K562 (cell line): Measurements from ENCODE around the gene PRF1. TPM values are rescaled to one million over a fixed set of nuclear protein-coding genes. Genes with fewer than 3 reads are reported as not detected.

ENCODE experiments used
- ATAC-seq: fragments of 200-7000 bp; cut with Tn5 transposase; 3 replicates; pipeline ENCODE4 v1.9.1; 2020; ENCODE audit warnings: moderate library complexity
- BruUV-seq: library from RNA; stranded (reverse); fragments of 400-500 nt; replicated peaks from 2 replicates; lab custom pipeline; 2021; lab: Mats Ljungman, UMichigan
- CTCF ChIA-PET: fragments of 300-600 bp; formaldehyde crosslinking; extraction: SDS; loops from one replicate; lab custom pipeline; 2021; ENCODE audit warnings: low intra/inter-chr PET ratio; lab: Yijun Ruan, JAX
- POLR2A ChIA-PET: fragments of 300-600, 350-650 bp; sonication (Branson Sonifier 250); formaldehyde crosslinking; extraction: SDS; loops from one replicate; lab custom pipeline; 2021; ENCODE audit warnings: antibody characterized with exemption, inconsistent platforms; lab: Yijun Ruan, JAX
- DNase-seq, 4 experiments: peaks; one replicate each; pipeline versions ENCODE4 v3.0.0 to v3.0.0-alpha.2; 2011 to 2018; ENCODE audit warnings: low spot score in 3 of 4, mixed read lengths in 3 of 4; ENCODE audit errors: extremely low read depth in 1 of 4
- FAIRE-seq: peaks from 2 replicates; lab custom pipeline; 2011; peaks lifted over from hg19 to GRCh38; lab: Jason Lieb, UNC
- H2AFZ ChIP-seq: 2 replicates; pipeline ENCODE4 v1.6.0; 2011; ENCODE audit warnings: low read depth, low read length, control low read depth, inconsistent platforms
- H3K27ac ChIP-seq: fragments of 200-600 bp; 3 replicates; pipeline ENCODE4 v1.8.0; 2011; ENCODE audit warnings: low read depth, mild to moderate bottlenecking, control low read depth, inconsistent platforms, low read length, moderate library complexity, mixed read lengths; ENCODE audit errors: extremely low read depth
- H3K27me3 ChIP-seq, 2 experiments: fragments of 300-600 bp in 1 of 2; 2 replicates in 1 of 2; 3 replicates in 1 of 2; pipeline versions ENCODE4 v1.6.0 to v1.8.0; 2011; ENCODE audit warnings: inconsistent platforms in 2 of 2, low read length in 2 of 2, mild to moderate bottlenecking in 1 of 2, mixed read lengths in 1 of 2, moderate library complexity in 1 of 2; ENCODE audit not compliant: control insufficient read depth in 2 of 2, insufficient read depth in 2 of 2
- H3K36me3 ChIP-seq: fragments of 300-600 bp; 3 replicates; pipeline ENCODE4 v1.8.0; 2011; ENCODE audit warnings: mild to moderate bottlenecking, low read length, inconsistent platforms; ENCODE audit not compliant: control insufficient read depth, insufficient read depth
- H3K4me1 ChIP-seq, 2 experiments: fragments of 200-600 bp in 1 of 2; replicated peaks in 1 of 2; 2 replicates in 1 of 2; 3 replicates in 1 of 2; pipeline versions ENCODE4 v1.5.1 to v1.8.0; 2011; ENCODE audit warnings: inconsistent platforms in 2 of 2, low read length in 2 of 2, mild to moderate bottlenecking in 1 of 2, mixed read lengths in 1 of 2, moderate library complexity in 1 of 2; ENCODE audit not compliant: control insufficient read depth in 2 of 2, insufficient read depth in 2 of 2
- H3K4me2 ChIP-seq: 2 replicates; pipeline ENCODE4 v1.6.1; 2011; ENCODE audit warnings: low read length, control low read depth, inconsistent platforms, mixed read lengths; ENCODE audit not compliant: insufficient read depth
- H3K4me3 ChIP-seq: fragments of 200-600 bp; sonication (generic), shearing (Covaris generic); 2 replicates; pipeline ENCODE4 v1.5.1; 2016; ENCODE audit warnings: control low read depth, inconsistent platforms
- H3K79me2 ChIP-seq: fragments of 200-600 bp; 3 replicates; pipeline ENCODE4 v1.8.0; 2011; ENCODE audit warnings: low read length, inconsistent platforms; ENCODE audit not compliant: control insufficient read depth, insufficient read depth
- H3K9ac ChIP-seq, 2 experiments: 2 replicates each; pipeline versions ENCODE4 v1.6.0 to v1.6.1; 2011; ENCODE audit warnings: low read depth in 2 of 2, low read length in 2 of 2, control low read depth in 1 of 2, inconsistent platforms in 1 of 2, mild to moderate bottlenecking in 1 of 2, mixed read lengths in 1 of 2; ENCODE audit not compliant: insufficient read depth in 1 of 2
- H3K9me1 ChIP-seq: one replicate; pipeline ENCODE4 v1.6.0; 2011; ENCODE audit warnings: inconsistent platforms, mild to moderate bottlenecking, low read length, moderate library complexity; ENCODE audit not compliant: control insufficient read depth, insufficient read depth
- H3K9me3 ChIP-seq: replicated peaks from 2 replicates; pipeline ENCODE4 v1.5.1; 2011; ENCODE audit warnings: low read depth, low read length, inconsistent platforms; ENCODE audit not compliant: control insufficient read depth, insufficient read depth
- H4K20me1 ChIP-seq: replicated peaks from 2 replicates; pipeline ENCODE4 v1.6.1; 2011; ENCODE audit warnings: low read length, inconsistent platforms, mixed read lengths; ENCODE audit not compliant: control insufficient read depth, insufficient read depth
- FOSL1 ChIP-seq: fragments of 200-800 bp; sonication (Bioruptor generic); conservative IDR thresholded peaks from 2 replicates; pipeline ENCODE4 v1.6.1; 2016; ENCODE audit warnings: missing genetic modification characterization, missing compliant biosample characterization
- KAT2B ChIP-seq: IDR thresholded peaks from one replicate; pipeline ENCODE4 v1.6.1; 2012; ENCODE audit warnings: low read depth, mild to moderate bottlenecking, control low read depth, inconsistent platforms, low read length, moderate library complexity
- MLX ChIP-seq, 2 experiments: fragments of 450-650 bp in 1 of 2; sonication (generic) in 1 of 2; formaldehyde crosslinking; conservative IDR thresholded peaks; 2 replicates each; pipeline versions ENCODE4 v1.4.0 to v1.8.1; 2020 to 2022; ENCODE audit warnings: mild to moderate bottlenecking in 1 of 2, missing genetic modification reagents in 1 of 2
- NFXL1 ChIP-seq: fragments of 450-650 bp; formaldehyde crosslinking; IDR thresholded peaks from 2 replicates; pipeline ENCODE4 v1.4.0; 2021; ENCODE audit warnings: mild to moderate bottlenecking
- RNF219 ChIP-seq: fragments of 250-450 bp; sonication (Bioruptor Pico); IDR thresholded peaks from 2 replicates; pipeline ENCODE4 v1.5.0; 2022; ENCODE audit warnings: mild to moderate bottlenecking
- SETDB1 ChIP-seq: IDR thresholded peaks from one replicate; pipeline ENCODE4 v1.6.1; 2012; ENCODE audit warnings: low read length, control low read depth, inconsistent platforms
- ZNF668 ChIP-seq: fragments of 250-450 bp; sonication (Bioruptor Pico); IDR thresholded peaks from 2 replicates; pipeline ENCODE4 v1.8.0; 2022; ENCODE audit warnings: mild to moderate bottlenecking, inconsistent platforms
- ZSCAN29 ChIP-seq: fragments of 450-650 bp; IDR thresholded peaks from 2 replicates; pipeline ENCODE4 v1.6.1; 2017
- WGBS: fragments of 100-300 bp; shearing (Covaris generic); methylation state at CpG from one replicate; pipeline ENCODE4 v1.1.6; 2016; ENCODE audit warnings: low coverage, mixed read lengths; ENCODE audit not compliant: insufficient coverage; ENCODE audit errors: missing lambda C conversion rate; 5-methylcytosine and 5-hydroxymethylcytosine counted together
- in situ Hi-C: fragments of 300-500 bp; cut with MboI; formaldehyde crosslinking; loops from 4 replicates; pipeline ENCODE4 v1.15.0; 2018; ENCODE audit warnings: inconsistent platforms, mixed read lengths
- intact Hi-C: fragments of 100-400 bp; cut with micrococcal nuclease; formaldehyde crosslinking; loops from 2 replicates; pipeline ENCODE4 v1.14.2; 2022
- polyA plus RNA-seq, 8 experiments: library from polyadenylated mRNA; depleted of rRNA in 4 of 8; stranded (reverse) in 5 of 8; unstranded in 3 of 8; fragments of >200 nt; fragmentation: Nextera tagmentation in 2 of 8; fragmentation: Illumina TruSeq in 1 of 8; extraction: Ambion mirVana in 2 of 8; extraction: Trizol in 1 of 8; gene quantifications; 2 replicates each; pipeline versions ENCODE4 v1.2.1 to v1.2.3, GENCODE V29; 2011 to 2014; ENCODE audit warnings: inconsistent platforms in 1 of 8, missing spikeins in 1 of 8
- total RNA-seq, 7 experiments: library from RNA; depleted of rRNA in 6 of 7; stranded (reverse); fragments of >200 nt in 6 of 7; fragmentation: Illumina TruSeq in 2 of 7; extraction: Trizol in 2 of 7; gene quantifications; 2 replicates each; pipeline versions ENCODE4 v1.2.1 to v1.2.3, GENCODE V29; 2011 to 2021; ENCODE audit warnings: low replicate concordance in 1 of 7
- TF ChIP-seq, protein P1 (sequence below): fragments of 450-650 bp; IDR thresholded peaks from 2 replicates; pipeline ENCODE4 v1.6.1; 2016; ENCODE audit warnings: mild to moderate bottlenecking, moderate library complexity

The PRF1 gene
- total and polyA plus RNA-seq, 9 of the 15 experiments (the other 6 are each of a cell fraction or from before 2014, with no cell fraction given) = 3.8 to 8.6 (median 6.3) TPM

- Histone ChIP-seq H3K9me3 (no peaks in the 10 kb centered on the region), H3K27ac (no peak overlapping the region), H3K79me2 (no peaks in the 10 kb centered on the region; the same call in 2 of the 3 replicates), H4K20me1 (no peaks in the 10 kb centered on the region), H3K9ac (peak overlapping the region in 1 of 2 experiments; percentile 84; a peak in 2 of 4 replicates), H3K4me3 (no peak overlapping the region), H3K9me1 (no peaks in the 10 kb centered on the region), H2AFZ (peak overlapping the region; percentile 75), H3K4me1 (peaks cover 49 to 52% of the 10 kb centered on the region in 2 experiments), H3K4me2 (peak overlapping the region; percentile 2; the same call in 1 of the 2 replicates), H3K36me3 (no peaks in the 10 kb centered on the region), H3K27me3 (no peaks in the 10 kb centered on the region)
- ATAC-seq (peak; percentile 20), FAIRE-seq (no peak), DNase-seq (no peak)
- ChIA-PET CTCF (no interaction called here), POLR2A (no interaction called here)
- intact Hi-C loops (no loop called here), in situ Hi-C loops (no loop called here)
- BruUV-seq = no TSS peak
- 35% methylated on average over 7 of the region's 7 CpGs for whole genome bisulfite sequencing
- TF ChIP-seq SETDB1 (no peak), ZSCAN29 (no peak), NFXL1 (CRISPR knock-in tag) (no peak), MLX (CRISPR knock-in tag; conservative IDR thresholded peaks at IDR 0.05) (no peak), KAT2B (no peak), FOSL1 (tag) (peak; percentile 51), RNF219 (CRISPR knock-in tag) (no peak), ZNF668 (CRISPR knock-in tag) (no peak)
- TF ChIP-seq, protein P1, sequence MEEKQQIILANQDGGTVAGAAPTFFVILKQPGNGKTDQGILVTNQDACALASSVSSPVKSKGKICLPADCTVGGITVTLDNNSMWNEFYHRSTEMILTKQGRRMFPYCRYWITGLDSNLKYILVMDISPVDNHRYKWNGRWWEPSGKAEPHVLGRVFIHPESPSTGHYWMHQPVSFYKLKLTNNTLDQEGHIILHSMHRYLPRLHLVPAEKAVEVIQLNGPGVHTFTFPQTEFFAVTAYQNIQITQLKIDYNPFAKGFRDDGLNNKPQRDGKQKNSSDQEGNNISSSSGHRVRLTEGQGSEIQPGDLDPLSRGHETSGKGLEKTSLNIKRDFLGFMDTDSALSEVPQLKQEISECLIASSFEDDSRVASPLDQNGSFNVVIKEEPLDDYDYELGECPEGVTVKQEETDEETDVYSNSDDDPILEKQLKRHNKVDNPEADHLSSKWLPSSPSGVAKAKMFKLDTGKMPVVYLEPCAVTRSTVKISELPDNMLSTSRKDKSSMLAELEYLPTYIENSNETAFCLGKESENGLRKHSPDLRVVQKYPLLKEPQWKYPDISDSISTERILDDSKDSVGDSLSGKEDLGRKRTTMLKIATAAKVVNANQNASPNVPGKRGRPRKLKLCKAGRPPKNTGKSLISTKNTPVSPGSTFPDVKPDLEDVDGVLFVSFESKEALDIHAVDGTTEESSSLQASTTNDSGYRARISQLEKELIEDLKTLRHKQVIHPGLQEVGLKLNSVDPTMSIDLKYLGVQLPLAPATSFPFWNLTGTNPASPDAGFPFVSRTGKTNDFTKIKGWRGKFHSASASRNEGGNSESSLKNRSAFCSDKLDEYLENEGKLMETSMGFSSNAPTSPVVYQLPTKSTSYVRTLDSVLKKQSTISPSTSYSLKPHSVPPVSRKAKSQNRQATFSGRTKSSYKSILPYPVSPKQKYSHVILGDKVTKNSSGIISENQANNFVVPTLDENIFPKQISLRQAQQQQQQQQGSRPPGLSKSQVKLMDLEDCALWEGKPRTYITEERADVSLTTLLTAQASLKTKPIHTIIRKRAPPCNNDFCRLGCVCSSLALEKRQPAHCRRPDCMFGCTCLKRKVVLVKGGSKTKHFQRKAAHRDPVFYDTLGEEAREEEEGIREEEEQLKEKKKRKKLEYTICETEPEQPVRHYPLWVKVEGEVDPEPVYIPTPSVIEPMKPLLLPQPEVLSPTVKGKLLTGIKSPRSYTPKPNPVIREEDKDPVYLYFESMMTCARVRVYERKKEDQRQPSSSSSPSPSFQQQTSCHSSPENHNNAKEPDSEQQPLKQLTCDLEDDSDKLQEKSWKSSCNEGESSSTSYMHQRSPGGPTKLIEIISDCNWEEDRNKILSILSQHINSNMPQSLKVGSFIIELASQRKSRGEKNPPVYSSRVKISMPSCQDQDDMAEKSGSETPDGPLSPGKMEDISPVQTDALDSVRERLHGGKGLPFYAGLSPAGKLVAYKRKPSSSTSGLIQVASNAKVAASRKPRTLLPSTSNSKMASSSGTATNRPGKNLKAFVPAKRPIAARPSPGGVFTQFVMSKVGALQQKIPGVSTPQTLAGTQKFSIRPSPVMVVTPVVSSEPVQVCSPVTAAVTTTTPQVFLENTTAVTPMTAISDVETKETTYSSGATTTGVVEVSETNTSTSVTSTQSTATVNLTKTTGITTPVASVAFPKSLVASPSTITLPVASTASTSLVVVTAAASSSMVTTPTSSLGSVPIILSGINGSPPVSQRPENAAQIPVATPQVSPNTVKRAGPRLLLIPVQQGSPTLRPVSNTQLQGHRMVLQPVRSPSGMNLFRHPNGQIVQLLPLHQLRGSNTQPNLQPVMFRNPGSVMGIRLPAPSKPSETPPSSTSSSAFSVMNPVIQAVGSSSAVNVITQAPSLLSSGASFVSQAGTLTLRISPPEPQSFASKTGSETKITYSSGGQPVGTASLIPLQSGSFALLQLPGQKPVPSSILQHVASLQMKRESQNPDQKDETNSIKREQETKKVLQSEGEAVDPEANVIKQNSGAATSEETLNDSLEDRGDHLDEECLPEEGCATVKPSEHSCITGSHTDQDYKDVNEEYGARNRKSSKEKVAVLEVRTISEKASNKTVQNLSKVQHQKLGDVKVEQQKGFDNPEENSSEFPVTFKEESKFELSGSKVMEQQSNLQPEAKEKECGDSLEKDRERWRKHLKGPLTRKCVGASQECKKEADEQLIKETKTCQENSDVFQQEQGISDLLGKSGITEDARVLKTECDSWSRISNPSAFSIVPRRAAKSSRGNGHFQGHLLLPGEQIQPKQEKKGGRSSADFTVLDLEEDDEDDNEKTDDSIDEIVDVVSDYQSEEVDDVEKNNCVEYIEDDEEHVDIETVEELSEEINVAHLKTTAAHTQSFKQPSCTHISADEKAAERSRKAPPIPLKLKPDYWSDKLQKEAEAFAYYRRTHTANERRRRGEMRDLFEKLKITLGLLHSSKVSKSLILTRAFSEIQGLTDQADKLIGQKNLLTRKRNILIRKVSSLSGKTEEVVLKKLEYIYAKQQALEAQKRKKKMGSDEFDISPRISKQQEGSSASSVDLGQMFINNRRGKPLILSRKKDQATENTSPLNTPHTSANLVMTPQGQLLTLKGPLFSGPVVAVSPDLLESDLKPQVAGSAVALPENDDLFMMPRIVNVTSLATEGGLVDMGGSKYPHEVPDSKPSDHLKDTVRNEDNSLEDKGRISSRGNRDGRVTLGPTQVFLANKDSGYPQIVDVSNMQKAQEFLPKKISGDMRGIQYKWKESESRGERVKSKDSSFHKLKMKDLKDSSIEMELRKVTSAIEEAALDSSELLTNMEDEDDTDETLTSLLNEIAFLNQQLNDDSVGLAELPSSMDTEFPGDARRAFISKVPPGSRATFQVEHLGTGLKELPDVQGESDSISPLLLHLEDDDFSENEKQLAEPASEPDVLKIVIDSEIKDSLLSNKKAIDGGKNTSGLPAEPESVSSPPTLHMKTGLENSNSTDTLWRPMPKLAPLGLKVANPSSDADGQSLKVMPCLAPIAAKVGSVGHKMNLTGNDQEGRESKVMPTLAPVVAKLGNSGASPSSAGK = peak; percentile 39
Measured at GRCh38 chr10:70603449-70603801, 884 bp upstream of the PRF1 start.
